Cardiac septum (tissue), 1 donor: ENCODE measurements around the gene MCEE. TPM values are rescaled to one million over a fixed set of nuclear protein-coding genes. Genes with fewer than 3 reads are reported as not detected.
"Not testable (repeated sequence)": the region's sequence is repeated elsewhere in the genome, so short reads cannot be mapped to it uniquely, and the experiment has no call there.

Experiments
- DNase-seq: peaks from one replicate; pipeline ENCODE4 v3.0.0-alpha.2; 2020; ENCODE audit warnings: low spot score
- intact Hi-C: fragments of 100-400 bp; cut with DNase I; formaldehyde crosslinking; loops from one replicate; pipeline ENCODE4 v1.14.0; 2022
- total RNA-seq: library from RNA; stranded (reverse); fragmentation: NEBNext Ultra II Directional; extraction: Animal tissue kit (Norgen Biotek cat#: 25700); gene quantifications from one replicate; pipeline ENCODE4 v1.2.1, GENCODE V29; 2021
- donor health status: DM: no; HTN: no; CAD: no.

MCEE gene
- total RNA-seq, 1 donor from 2014 or later, result 26.3 TPM

DNA sequence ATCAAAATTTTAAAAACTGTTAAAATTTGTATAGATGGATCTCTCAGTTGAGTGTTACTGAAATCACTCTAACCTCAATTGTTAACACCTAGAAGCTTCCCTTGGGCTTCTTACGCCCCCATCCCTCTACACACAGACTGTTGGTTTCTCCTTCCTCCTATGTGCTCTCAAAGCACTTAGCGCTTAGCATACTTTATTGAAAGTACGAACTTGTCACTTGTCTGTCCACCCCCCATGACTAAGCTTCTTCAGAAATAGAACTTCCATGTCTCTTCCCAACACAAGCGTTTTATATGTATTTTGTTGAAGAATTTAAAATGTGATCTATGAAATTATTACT, 846 bp upstream of the MCEE start:
- DNase-seq, result no peak
- intact Hi-C loops, result loop anchor here (1.0 kb wide), 1 partner anchor 63 kb away; the partner anchor contains the start of gene NAGK

DNA sequence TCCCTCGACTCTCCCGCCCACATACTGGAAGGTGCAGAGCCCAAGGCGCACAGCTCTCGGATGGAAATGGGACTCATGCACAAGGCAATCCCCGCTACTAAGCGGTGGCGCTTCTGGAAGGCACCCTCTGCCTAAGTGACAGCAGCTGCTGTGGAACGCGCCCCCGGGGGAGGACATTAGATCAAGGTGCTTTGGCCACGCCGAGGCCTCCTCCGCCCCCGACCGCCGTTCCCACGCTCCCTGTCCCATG, 202 bp downstream of the MCEE start:
- no peak for DNase-seq
- intact Hi-C loops, result loop anchor here (1.0 kb wide), 1 partner anchor 62 kb away; the partner anchor contains the start of gene NAGK

- intact Hi-C loops, result no loop called here
Measured at GRCh38 chr2:71129114-71129901, 721 bp downstream of the MCEE start.

GRCh38 chr2:71126957-71127356, 3.1 kb downstream of the MCEE start:
- intact Hi-C loops, result no loop called here
- DNase-seq, result no peak

More at GRCh38 chr2:71129114-71129901, 721 bp downstream of the MCEE start:
- DNase-seq, result no peak

GRCh38 chr2:71125506-71126294, 4.3 kb downstream of the MCEE start:
- intact Hi-C loops, result no loop called here

GRCh38 chr2:71122387-71123298, 7.4 kb downstream of the MCEE start:
- no peak for DNase-seq
- intact Hi-C loops, result no loop called here

More at GRCh38 chr2:71125506-71126294, 4.3 kb downstream of the MCEE start:
- no peak for DNase-seq

GRCh38 chr2:71121479-71121878, 8.6 kb downstream of the MCEE start:
- intact Hi-C loops, result no loop called here
- no peak for DNase-seq

GRCh38 chr2:71120195-71120594, 9.8 kb downstream of the MCEE start:
- DNase-seq, result no peak
- intact Hi-C loops, result no loop called here

DNA sequence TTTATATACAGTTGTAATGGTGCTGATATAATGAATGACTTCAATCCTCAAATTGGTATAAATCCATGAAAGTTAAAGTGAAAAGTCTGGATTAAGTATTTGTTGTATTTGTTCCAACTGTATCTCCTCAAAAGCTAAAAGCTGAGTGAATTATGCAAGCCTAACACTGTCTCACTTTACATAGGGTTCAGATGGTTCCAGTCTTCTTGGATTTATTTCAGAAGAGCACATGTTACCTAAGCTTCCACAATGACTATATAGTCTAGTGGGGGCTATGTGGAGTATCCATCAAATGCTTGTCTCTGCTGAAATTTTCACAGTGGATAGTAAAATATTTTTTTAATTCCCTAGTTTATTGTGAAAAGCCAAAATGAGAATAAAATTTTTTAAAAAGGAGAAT, 13.0 kb downstream of the MCEE start:
- DNase-seq, result no peak
- intact Hi-C loops, result no loop called here

- intact Hi-C loops, result no loop called here
Measured at GRCh38 chr2:71113843-71114242, 16.2 kb downstream of the MCEE start.

GRCh38 chr2:71108091-71108490, 21.9 kb downstream of the MCEE start:
- intact Hi-C loops, result no loop called here
- no peak for DNase-seq

More at GRCh38 chr2:71113843-71114242, 16.2 kb downstream of the MCEE start:
- no peak for DNase-seq

GRCh38 chr2:71106463-71106862, 23.6 kb downstream of the MCEE start:
- DNase-seq, intact Hi-C loops: not testable (repeated sequence)

DNA sequence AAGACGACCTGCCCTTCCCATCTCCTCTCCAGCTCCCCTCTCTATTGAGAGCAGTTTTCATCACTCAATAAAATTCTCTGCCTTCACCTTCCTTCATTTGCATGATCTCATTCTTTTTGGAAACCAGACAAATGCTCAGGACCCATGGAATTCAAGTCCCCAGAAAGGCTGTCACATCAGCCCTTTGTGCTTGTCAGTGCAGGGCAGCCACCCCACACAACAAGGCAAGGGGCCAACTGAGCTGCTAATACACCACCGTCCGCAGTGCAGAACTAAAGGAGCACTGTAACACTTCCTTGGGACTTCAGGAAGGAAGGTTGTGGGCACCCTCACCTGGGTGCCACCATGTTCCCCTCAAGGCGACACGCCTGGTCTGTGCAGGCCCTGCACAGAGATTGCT, 26.2 kb downstream of the MCEE start:
- intact Hi-C loops, result no loop called here
- DNase-seq, result no peak

DNA sequence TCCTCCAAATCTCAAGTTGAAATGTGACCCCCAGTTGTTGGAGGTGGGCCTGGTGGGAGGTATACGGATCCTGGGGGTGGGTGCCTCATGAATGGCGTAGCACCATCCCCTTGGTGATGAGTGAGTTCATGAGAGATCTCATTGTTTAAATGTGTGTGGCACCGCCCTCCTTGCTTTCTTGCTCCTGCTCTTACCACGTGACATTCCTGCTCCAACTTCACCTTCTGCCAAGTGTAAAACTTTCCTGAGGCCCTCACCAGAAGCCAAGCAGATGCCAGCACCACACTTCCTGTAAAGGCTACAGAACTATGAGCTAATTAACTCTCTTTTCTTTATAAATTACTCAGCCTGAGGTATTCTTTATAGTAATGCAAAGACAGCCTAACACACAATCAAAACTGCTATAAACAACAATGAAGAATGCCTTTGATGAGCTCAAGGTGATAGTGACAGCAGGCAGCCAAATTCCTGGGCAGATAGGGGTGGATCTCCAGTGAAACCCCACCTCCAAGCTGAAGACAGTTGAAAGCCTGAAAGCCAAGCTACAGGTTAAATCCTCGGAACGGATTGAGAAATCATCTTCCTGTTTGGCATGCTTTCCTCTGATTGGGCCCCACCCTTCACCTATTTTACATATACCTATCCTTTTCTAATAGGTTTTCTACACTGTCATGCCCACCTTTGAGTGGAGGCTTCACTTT, 26.9 kb downstream of the MCEE start:
- DNase-seq, result no peak
- intact Hi-C loops, result no loop called here

DNA sequence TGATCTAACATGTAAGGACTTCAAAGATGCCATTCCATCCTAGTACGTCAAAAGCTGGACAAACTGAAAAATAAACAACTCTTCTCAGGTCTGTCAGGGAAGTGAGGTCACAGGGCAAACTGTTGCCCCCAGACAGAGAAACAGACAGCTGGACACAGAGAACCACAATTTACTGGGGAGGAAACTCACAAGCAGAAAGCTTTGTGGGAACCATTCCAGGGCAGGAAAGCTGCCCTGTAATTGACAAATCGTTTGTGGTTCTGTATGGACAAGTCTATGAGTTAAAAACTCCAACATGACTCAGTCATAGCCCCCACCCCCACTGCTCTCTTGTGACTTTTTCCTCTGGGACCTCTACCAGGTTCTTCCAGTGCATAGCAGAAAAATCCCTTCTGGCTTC, 28.4 kb downstream of the MCEE start:
- DNase-seq, result no peak
- intact Hi-C loops, result no loop called here

GRCh38 chr2:71100195-71100964, 29.6 kb downstream of the MCEE start:
- no peak for DNase-seq
- intact Hi-C loops, result no loop called here

- intact Hi-C loops, DNase-seq: not testable (repeated sequence)
Measured at GRCh38 chr2:71092491-71093260, 37.4 kb downstream of the MCEE start.

GRCh38 chr2:71091808-71092207, 38.2 kb downstream of the MCEE start:
- DNase-seq, intact Hi-C loops: not testable (repeated sequence)
